Purkinje cell (primary cell): ENCODE data around the gene PRMT9. TPM values are rescaled to one million over a fixed set of nuclear protein-coding genes. Genes with fewer than 3 reads are reported as not detected.

ENCODE experiments used
- polyA plus RNA-seq: library from polyadenylated mRNA; unstranded; fragments of >200 nt; fragmentation: Nextera tagmentation; gene quantifications from 2 replicates; pipeline ENCODE4 v1.2.1, GENCODE V29; 2014

The PRMT9 gene
- 4.4 and 14.3 TPM in 2 replicates for polyA plus RNA-seq

GRCh38 chr4:147683717-147684700, at the start of gene PRMT9:
Gene PRMT9, minus strand, starts transcription at chr4:147684163. Its CDS starts 176 bp downstream, at chr4:147683987.

GRCh38 chr4:147731580-147732517, 47.9 kb upstream of the PRMT9 start, which contains the start of gene ARHGAP10:
Gene ARHGAP10, plus strand, starts transcription at chr4:147732088. Its CDS starts 214 bp downstream, at chr4:147732302.

GRCh38 chr4:147617173-147617840, 66.7 kb downstream of the PRMT9 start, which contains the start of gene TMEM184C:
Gene TMEM184C, plus strand, starts transcription at chr4:147617397. Its CDS starts 560 bp downstream, at chr4:147617957.

Other genes with a start within 250 kb of the PRMT9 start
- 0.76 and 0.83 TPM in 2 replicates for gene EDNRA, start 203.1 kb downstream of the PRMT9 start, polyA plus RNA-seq
- gene TMEM184C, start 66.8 kb downstream of the PRMT9 start, polyA plus RNA-seq = 46.6 and 48.4 TPM in 2 replicates
- 1.6 and 2.2 TPM in 2 replicates for gene ARHGAP10, start 47.9 kb upstream of the PRMT9 start, polyA plus RNA-seq